Measurements from ENCODE around the gene TAAR2. TPM values are rescaled to one million over a fixed set of nuclear protein-coding genes. Genes with fewer than 3 reads are reported as not detected.
A peak's percentile ranks its signal among the peaks of the same experiment; 100 is the strongest.

The TAAR2 gene
- total and polyA plus RNA-seq, 2 of the 8 experiments (the other 6 are each of a cell fraction or from before 2014, with no cell fraction given) = not detected

- no peak overlapping the region for H2AK5ac ChIP-seq (ENCODE audit: low read depth, low read length)
- no peak overlapping the region for H2BK20ac ChIP-seq (ENCODE audit: low read length)
- WGBS, 2 experiments (ENCODE audit: extremely low coverage in 1 of 2, insufficient coverage in 1 of 2, insufficient read length in 1 of 2, insufficient replicate concordance in 2 of 2, low coverage in 1 of 2, low lambda C conversion rate in 2 of 2, missing lambda C conversion rate in 1 of 2) = 87% methylated on average over 2 of the region's 2 CpGs; no CpG with 5 or more reads in 1 of the 2 experiments
- no peak overlapping the region for H2BK5ac ChIP-seq (ENCODE audit: low read depth, low read length)
- H3K4me3 ChIP-seq (ENCODE audit: extremely low read depth in 1 of 4, insufficient read depth in 2 of 4, low read depth in 3 of 4, low read length in 4 of 4) = no peak overlapping the region
- POLR2A ChIA-PET (ENCODE audit: partially characterized antibody) = no interaction called here
- FAIRE-seq = no peak
- H3K18ac ChIP-seq (ENCODE audit: extremely low read depth, low read length) = no peak overlapping the region
- no peak overlapping the region for H4K5ac ChIP-seq (ENCODE audit: insufficient read length, low read depth, low read length)
- no peak overlapping the region for H3K4me2 ChIP-seq (ENCODE audit: insufficient read depth in 1 of 2, low read depth in 2 of 2, low read length in 2 of 2)
- no peaks in the 10 kb centered on the region for H4K20me1 ChIP-seq (replicated peaks in 1 of 2; ENCODE audit: control insufficient read depth in 1 of 2, insufficient read depth in 2 of 2, low read length in 2 of 2)
- no peaks in the 10 kb centered on the region for H3K79me2 ChIP-seq (ENCODE audit: control insufficient read depth in 1 of 2, insufficient read depth in 2 of 2, low read length in 2 of 2)
- H3K14ac ChIP-seq (ENCODE audit: insufficient read length) = no peak overlapping the region
- H3K36me3 ChIP-seq (ENCODE audit: control insufficient read depth in 2 of 4, insufficient read depth in 4 of 4, low read length in 3 of 4) = no peaks in the 10 kb centered on the region
- H2AFZ ChIP-seq (ENCODE audit: low read length) = peak overlapping the region; percentile 67
- no peak overlapping the region for H3K4ac ChIP-seq (replicated peaks; ENCODE audit: insufficient read length, low read depth, low read length)
- DNase-seq (ENCODE audit: low read depth in 1 of 2, low spot score in 2 of 2) = no peak
- H3K79me1 ChIP-seq (ENCODE audit: low read depth, low read length) = no peaks in the 10 kb centered on the region
- H3K4me1 ChIP-seq (replicated peaks in 1 of 4; ENCODE audit: control insufficient read depth in 3 of 4, insufficient read depth in 4 of 4, low read length in 3 of 4) = no peaks in the 10 kb centered on the region
- H2BK120ac ChIP-seq (replicated peaks; ENCODE audit: low read depth, low read length) = no peak overlapping the region
- no peaks in the 10 kb centered on the region for H3K23me2 ChIP-seq (ENCODE audit: low read depth, low read length)
- H3K23ac ChIP-seq (ENCODE audit: insufficient read length) = no peak overlapping the region
- no peak overlapping the region for H3K9ac ChIP-seq (replicated peaks in 1 of 4; ENCODE audit: extremely low read depth in 1 of 4, low read depth in 3 of 4, low read length in 3 of 4)
- no peak overlapping the region for H3K56ac ChIP-seq (replicated peaks; ENCODE audit: insufficient read length, low read depth, low read length)
- CTCF ChIA-PET (ENCODE audit: partially characterized antibody) = no interaction called here
- no peak for TF ChIP-seq CBX8 (IDR thresholded peaks at IDR 0.05; ENCODE audit: borderline replicate concordance, low read depth, low read length)
- TF ChIP-seq RBBP5 (IDR thresholded peaks at IDR 0.05; ENCODE audit: borderline replicate concordance, low read depth, low read length) = no peak
- no peak for TF ChIP-seq SIN3A (conservative IDR thresholded peaks at IDR 0.05 in 1 of 2, IDR thresholded peaks at IDR 0.05 in 1 of 2; ENCODE audit: low read depth in 1 of 2, low read length in 2 of 2)
- no peaks in the 10 kb centered on the region for H3K9me3 ChIP-seq (ENCODE audit: insufficient read depth in 2 of 2, low read depth in 1 of 2, low read length in 1 of 2)
- no peak overlapping the region for H2BK12ac ChIP-seq (ENCODE audit: low read depth, low read length)
- H4K8ac ChIP-seq (ENCODE audit: extremely low read depth, insufficient read depth, low read length) = no peak overlapping the region; the same call in 1 of the 2 replicates
- H4K91ac ChIP-seq (replicated peaks; ENCODE audit: insufficient read length, low read length) = no peak overlapping the region
- no peak overlapping the region for H2BK15ac ChIP-seq (ENCODE audit: low read length)
- no peaks in the 10 kb centered on the region for H3K27me3 ChIP-seq (replicated peaks in 1 of 4; ENCODE audit: control insufficient read depth in 3 of 4, extremely low read depth in 1 of 4, insufficient read depth in 3 of 4, low read length in 3 of 4)
- H3K27ac ChIP-seq (ENCODE audit: low read depth, low read length) = no peak overlapping the region; the same call in 1 of the 2 replicates
These were observed 9.3 kb upstream of the TAAR2 start for GRCh38 chr6:132633362-132633761.
